PC-9 (cell line): ENCODE measurements around the gene FGF14. TPM values are rescaled to one million over a fixed set of nuclear protein-coding genes. Genes with fewer than 3 reads are reported as not detected.

Experiments used
- BruUV-seq: library from RNA; stranded (reverse); fragments of 400-500 nt; replicated peaks from 2 replicates; lab custom pipeline; 2021; lab: Mats Ljungman, UMichigan
- CTCF ChIA-PET: fragments of 300-600 bp; sonication (Branson Sonifier 250); formaldehyde crosslinking; loops from one replicate; lab custom pipeline; 2022; ENCODE audit warnings: antibody characterized with exemption; lab: Charles Lee
- POLR2A ChIA-PET: fragments of 300-600 bp; sonication (Branson Sonifier 250); formaldehyde crosslinking; loops from one replicate; lab custom pipeline; 2022; ENCODE audit warnings: antibody characterized with exemption; ENCODE audit not compliant: unreplicated experiment; lab: Charles Lee
- DNase-seq, 2 experiments: peaks; one replicate each; pipeline versions ENCODE4 v3.0.0 to v3.0.0-alpha.2; 2015 to 2022; ENCODE audit warnings: mixed read lengths in 1 of 2
- H2AFZ ChIP-seq: fragments of 200-600 bp; sonication (generic); 2 replicates; pipeline ENCODE4 v1.8.1; 2017; ENCODE audit warnings: antibody characterized with exemption
- H3F3A ChIP-seq: fragments of 200-600 bp; sonication (generic); 2 replicates; pipeline ENCODE4 v1.8.1; 2017; ENCODE audit warnings: antibody characterized with exemption, mild to moderate bottlenecking, low read depth; ENCODE audit not compliant: insufficient read depth
- H3K27ac ChIP-seq: fragments of 200-600 bp; sonication (generic); 2 replicates; pipeline ENCODE4 v1.6.1; 2016; ENCODE audit warnings: mixed run types
- H3K27me3 ChIP-seq: fragments of 200-600 bp; sonication (generic); 2 replicates; pipeline ENCODE4 v1.6.1; 2016; ENCODE audit warnings: low read depth, mixed run types; ENCODE audit not compliant: insufficient read depth
- H3K36me3 ChIP-seq: fragments of 200-600 bp; sonication (generic); 2 replicates; pipeline ENCODE4 v1.6.1; 2016; ENCODE audit warnings: low read depth, mixed run types
- H3K4me1 ChIP-seq: fragments of 200-600 bp; sonication (generic); replicated peaks from 2 replicates; pipeline ENCODE4 v1.6.1; 2016; ENCODE audit warnings: mixed run types; ENCODE audit not compliant: insufficient read depth
- H3K4me2 ChIP-seq: fragments of 200-600 bp; sonication (generic); 2 replicates; pipeline ENCODE4 v1.6.1; 2017; ENCODE audit warnings: mixed run types
- H3K4me3 ChIP-seq: fragments of 200-600 bp; sonication (generic); 2 replicates; pipeline ENCODE4 v1.6.1; 2016; ENCODE audit warnings: mixed run types
- H3K79me2 ChIP-seq: fragments of 200-600 bp; sonication (generic); 2 replicates; pipeline ENCODE4 v1.6.1; 2017; ENCODE audit warnings: low read depth, mixed run types
- H3K9me2 ChIP-seq: fragments of 200-600 bp; sonication (generic); 2 replicates; pipeline ENCODE4 v1.8.1; 2017; ENCODE audit warnings: mild to moderate bottlenecking; ENCODE audit not compliant: insufficient read depth
- H3K9me3 ChIP-seq: fragments of 200-600 bp; sonication (generic); 2 replicates; pipeline ENCODE4 v1.8.1; 2016; ENCODE audit warnings: low read depth; ENCODE audit not compliant: insufficient read depth
- H4K20me1 ChIP-seq: fragments of 200-600 bp; sonication (generic); 2 replicates; pipeline ENCODE4 v1.8.1; 2017; ENCODE audit not compliant: insufficient read depth
- CTCF ChIP-seq: fragments of 200-600 bp; sonication (generic); conservative IDR thresholded peaks from 2 replicates; pipeline ENCODE4 v1.6.1; 2017; ENCODE audit warnings: mixed run types, antibody characterized with exemption, mild to moderate bottlenecking, moderate library complexity
- EZH2 ChIP-seq: fragments of 200-600 bp; sonication (generic); IDR thresholded peaks from 2 replicates; pipeline ENCODE4 v1.8.0; 2017; ENCODE audit warnings: antibody characterized with exemption, low read depth
- intact Hi-C: fragments of 100-400 bp; cut with micrococcal nuclease; formaldehyde crosslinking; loops from one replicate; pipeline ENCODE4 v1.10.0; 2022; ENCODE audit not compliant: unreplicated experiment
- total RNA-seq: library from RNA; stranded (reverse); gene quantifications from 2 replicates; pipeline ENCODE4 v1.2.3, GENCODE V29; 2021

The FGF14 gene
- total RNA-seq, 1 experiment from 2014 or later = not detected

GRCh38 chr13:101811881-101812280, 590.0 kb downstream of the FGF14 start:
- no peak overlapping the region for H2AFZ ChIP-seq
- H3K9me3 ChIP-seq = no peaks in the 10 kb centered on the region
- H3K4me1 ChIP-seq = no peaks in the 10 kb centered on the region
- no peaks in the 10 kb centered on the region for H3K36me3 ChIP-seq
- no peak overlapping the region for H3K4me2 ChIP-seq
- no peak for TF ChIP-seq CTCF
- no TSS peak for BruUV-seq
- no peaks in the 10 kb centered on the region for H3K27me3 ChIP-seq
- H3F3A ChIP-seq = no peaks in the 10 kb centered on the region
- no peak overlapping the region for H3K4me3 ChIP-seq
- ChIA-PET CTCF (no interaction called here), POLR2A (no interaction called here)
- no peak overlapping the region for H3K27ac ChIP-seq
- no peaks in the 10 kb centered on the region for H4K20me1 ChIP-seq
- no peaks in the 10 kb centered on the region for H3K79me2 ChIP-seq
- intact Hi-C loops = no loop called here
- no peak for DNase-seq
- H3K9me2 ChIP-seq = no peaks in the 10 kb centered on the region

GRCh38 chr13:101811284-101811839, 590.5 kb downstream of the FGF14 start:
- Histone ChIP-seq H3K9me2 (no peaks in the 10 kb centered on the region), H3K4me2 (no peak overlapping the region), H4K20me1 (no peaks in the 10 kb centered on the region), H3K4me1 (no peaks in the 10 kb centered on the region), H3F3A (no peaks in the 10 kb centered on the region), H3K4me3 (no peak overlapping the region), H3K27ac (no peak overlapping the region), H3K9me3 (no peaks in the 10 kb centered on the region), H3K27me3 (no peaks in the 10 kb centered on the region), H2AFZ (no peak overlapping the region), H3K36me3 (no peaks in the 10 kb centered on the region), H3K79me2 (no peaks in the 10 kb centered on the region)
- ChIA-PET CTCF (no interaction called here), POLR2A (no interaction called here)
- intact Hi-C loops = no loop called here
- no peak for DNase-seq
- BruUV-seq = no TSS peak
- TF ChIP-seq EZH2 (no peak), CTCF (no peak)

GRCh38 chr13:101799196-101799595, 602.7 kb downstream of the FGF14 start:
- H3K9me3 ChIP-seq = no peaks in the 10 kb centered on the region
- H3K9me2 ChIP-seq = no peaks in the 10 kb centered on the region
- no peak overlapping the region for H3K27ac ChIP-seq
- no peaks in the 10 kb centered on the region for H3F3A ChIP-seq
- H4K20me1 ChIP-seq = no peaks in the 10 kb centered on the region
- ChIA-PET CTCF (no interaction called here), POLR2A (no interaction called here)
- H3K4me1 ChIP-seq = no peaks in the 10 kb centered on the region
- H3K27me3 ChIP-seq = 0 out of 2 replicates have a peak, but pooled peaks cover 13% of the 10 kb centered on the region
- no peak overlapping the region for H3K4me2 ChIP-seq
- no peak overlapping the region for H2AFZ ChIP-seq
- no peak overlapping the region for H3K4me3 ChIP-seq
- no peaks in the 10 kb centered on the region for H3K79me2 ChIP-seq
- DNase-seq = no peak
- H3K36me3 ChIP-seq = no peaks in the 10 kb centered on the region
- no TSS peak for BruUV-seq
- intact Hi-C loops = no loop called here
- TF ChIP-seq EZH2 (no peak), CTCF (no peak)
